ENCODE results near the gene BNIPL.

- TF ChIP-seq CTCF (IDR thresholded peaks at IDR 0.05; ENCODE audit: insufficient read depth, low read length) (no peak), POLR2AphosphoS5 (IDR thresholded peaks at IDR 0.05; ENCODE audit: low read depth) (no peak), REST (IDR thresholded peaks at IDR 0.05; ENCODE audit: insufficient replicate concordance, low read depth) (no peak), GABPA (IDR thresholded peaks at IDR 0.05; ENCODE audit: low read depth) (no peak), SPI1 (IDR thresholded peaks at IDR 0.05; ENCODE audit: borderline replicate concordance, low read depth) (no peak)
These were observed 24.5 kb downstream of the BNIPL start for GRCh38 chr1:151060657-151061421.

Data from HL-60 (cell line).